ENCODE data around the gene IFT25. TPM values are rescaled to one million over a fixed set of nuclear protein-coding genes. Genes with fewer than 3 reads are reported as not detected.

The IFT25 gene
- total and polyA plus RNA-seq, 8 donors = 22.3 to 65.4 (median 51.9) TPM

GRCh38 chr1:53905509-53905908 lies 40.0 kb downstream of the IFT25 start:
- no peaks in the 10 kb centered on the region for H3K36me3 ChIP-seq
- intact Hi-C loops (cut with DNase I) = no loop called here
- no peaks in the 10 kb centered on the region for H3K9me3 ChIP-seq
- ATAC-seq (no peak), DNase-seq (no peak)
- TF ChIP-seq CTCF (IDR thresholded peaks at IDR 0.05) = no peak
- H3K27me3 ChIP-seq = no peaks in the 10 kb centered on the region
- H3K4me1 ChIP-seq = no peaks in the 10 kb centered on the region
- H3K27ac ChIP-seq = no peak overlapping the region
- H3K4me3 ChIP-seq = no peak overlapping the region

- Histone ChIP-seq H3K4me3 (no peak overlapping the region), H3K4me1 (peaks cover 0 to 8% of the 10 kb centered on the region in 2 donors), H3K27me3 (no peaks in the 10 kb centered on the region), H3K27ac (no peak overlapping the region), H3K36me3 (no peaks in the 10 kb centered on the region), H3K9me3 (no peaks in the 10 kb centered on the region)
- ATAC-seq = peak; percentile 62
- no peak for TF ChIP-seq CTCF (IDR thresholded peaks at IDR 0.05)
- no peak for DNase-seq
- intact Hi-C loops (cut with DNase I) = no loop called here
Observed at GRCh38 chr1:53902235-53903138, 43.0 kb downstream of the IFT25 start.

GRCh38 chr1:53899708-53900107 lies 45.8 kb downstream of the IFT25 start:
- Histone ChIP-seq H3K27me3 (no peaks in the 10 kb centered on the region), H3K4me1 (peaks cover 0 to 15% of the 10 kb centered on the region in 2 donors), H3K36me3 (no peaks in the 10 kb centered on the region), H3K4me3 (no peak overlapping the region), H3K9me3 (no peaks in the 10 kb centered on the region), H3K27ac (no peak overlapping the region)
- intact Hi-C loops (cut with DNase I) = no loop called here
- ATAC-seq (no peak), DNase-seq (no peak)
- no peak for TF ChIP-seq CTCF (IDR thresholded peaks at IDR 0.05)

- H3K4me1 ChIP-seq = peaks cover 0 to 15% of the 10 kb centered on the region in 2 donors
- H3K9me3 ChIP-seq = no peaks in the 10 kb centered on the region
- no peaks in the 10 kb centered on the region for H3K36me3 ChIP-seq
- DNase-seq (peak in 3 of 4 donors; percentile 19 to 52 (median 46)), ATAC-seq (peak; percentile 42)
- no peaks in the 10 kb centered on the region for H3K27me3 ChIP-seq
- no peak overlapping the region for H3K27ac ChIP-seq
- H3K4me3 ChIP-seq = no peak overlapping the region
- intact Hi-C loops (cut with DNase I) = no loop called here
- TF ChIP-seq CTCF (IDR thresholded peaks at IDR 0.05) = no peak
Observed at GRCh38 chr1:53899206-53899628, 46.3 kb downstream of the IFT25 start.

GRCh38 chr1:53896635-53897229 lies 48.8 kb downstream of the IFT25 start:
- Histone ChIP-seq H3K27ac (peak overlapping the region; percentile 19 to 34), H3K9me3 (no peaks in the 10 kb centered on the region), H3K4me1 (peaks cover 15 to 16% of the 10 kb centered on the region in 2 donors), H3K36me3 (no peaks in the 10 kb centered on the region), H3K4me3 (no peak overlapping the region), H3K27me3 (no peaks in the 10 kb centered on the region)
- intact Hi-C loops (cut with DNase I) = no loop called here
- peak; percentile 20 for ATAC-seq
- no peak for DNase-seq
- TF ChIP-seq CTCF (IDR thresholded peaks at IDR 0.05) = no peak

Measured in left lung (tissue), 10 donors.